Measurements from ENCODE around the gene ZNF681.
"Not testable (repeated sequence)": the region's sequence is repeated elsewhere in the genome, so short reads cannot be mapped to it uniquely, and the experiment has no call there.

The ZNF681 gene

DNA sequence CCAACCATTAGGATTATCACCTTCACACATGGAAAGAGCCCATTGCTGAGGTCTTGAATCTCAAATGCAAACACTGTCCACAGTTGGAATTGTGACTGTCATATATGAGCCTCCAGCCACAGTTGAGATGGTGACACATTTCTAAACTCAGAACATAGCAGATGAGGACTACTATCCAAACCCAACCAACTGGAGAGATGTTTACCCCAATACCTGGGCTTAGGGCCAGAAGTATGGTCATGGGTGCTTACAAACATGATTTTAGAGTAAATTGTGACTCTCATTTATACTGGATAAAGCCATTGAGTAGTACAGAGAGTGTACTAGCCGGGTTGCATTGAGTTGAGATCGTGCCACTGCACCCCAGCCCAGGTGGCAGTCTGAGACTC is 14.0 kb upstream of the ZNF681 start:
- DNase-seq, result no peak

DNA sequence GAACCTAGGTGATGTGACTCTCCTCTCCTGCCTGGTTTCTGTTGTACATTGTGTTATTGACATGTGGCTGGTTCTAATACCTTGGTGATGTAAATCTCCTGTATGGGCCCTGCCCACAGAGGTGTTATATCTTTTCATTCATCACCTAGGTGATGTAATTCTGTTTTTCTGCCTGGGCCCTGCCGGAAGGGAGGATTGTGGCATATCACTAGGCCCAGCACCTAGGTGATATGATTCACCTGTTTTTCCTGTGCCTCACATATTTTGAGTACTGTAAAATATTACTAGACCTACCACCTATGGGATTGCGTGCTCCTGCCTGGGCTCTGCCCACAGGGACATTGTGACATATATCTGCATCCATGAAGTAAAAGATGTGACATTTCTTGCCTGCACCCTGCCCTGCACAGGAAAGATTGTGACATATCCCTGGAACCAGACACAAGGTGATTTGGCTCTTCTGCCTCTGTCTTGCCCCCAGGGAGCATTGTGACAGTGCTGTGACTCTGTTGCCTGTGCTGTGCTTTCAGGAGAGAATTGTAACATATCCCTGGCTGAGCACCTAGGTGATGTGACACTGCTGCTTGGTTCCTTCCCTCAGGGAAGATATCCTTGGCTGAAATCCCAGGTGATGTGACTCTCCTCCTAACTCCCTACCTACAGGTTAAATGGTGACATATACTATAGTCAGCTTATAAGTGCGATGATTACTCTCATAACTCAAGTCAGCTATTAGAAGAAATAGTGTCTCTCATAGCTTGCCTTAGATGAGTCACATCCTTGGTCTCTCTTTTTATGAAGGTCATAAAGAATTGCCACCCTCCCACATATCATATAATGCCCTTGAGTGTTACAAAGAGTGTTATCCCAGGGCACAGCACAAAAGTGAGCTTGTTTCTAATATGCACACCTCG is 13.3 kb upstream of the ZNF681 start:
- DNase-seq, result no peak

DNA sequence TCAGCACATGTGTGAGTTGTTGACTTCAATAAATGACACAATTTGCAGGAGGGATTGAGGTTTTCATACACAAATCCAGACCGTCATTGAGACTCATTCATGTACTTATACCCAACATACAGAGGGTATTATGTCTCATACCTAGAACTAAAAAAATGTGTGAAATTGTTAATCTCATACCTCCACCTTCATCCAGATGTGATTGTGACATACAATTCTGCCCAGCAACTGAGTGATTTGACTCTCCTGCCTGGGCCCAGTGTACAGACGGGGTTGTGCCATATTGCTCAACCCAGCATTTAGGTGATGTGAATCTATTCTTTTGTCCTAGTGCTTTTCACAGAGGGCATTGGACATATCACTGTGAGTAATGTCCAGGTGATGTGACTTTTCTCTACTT is 12.6 kb upstream of the ZNF681 start:
- no peak for DNase-seq

DNA sequence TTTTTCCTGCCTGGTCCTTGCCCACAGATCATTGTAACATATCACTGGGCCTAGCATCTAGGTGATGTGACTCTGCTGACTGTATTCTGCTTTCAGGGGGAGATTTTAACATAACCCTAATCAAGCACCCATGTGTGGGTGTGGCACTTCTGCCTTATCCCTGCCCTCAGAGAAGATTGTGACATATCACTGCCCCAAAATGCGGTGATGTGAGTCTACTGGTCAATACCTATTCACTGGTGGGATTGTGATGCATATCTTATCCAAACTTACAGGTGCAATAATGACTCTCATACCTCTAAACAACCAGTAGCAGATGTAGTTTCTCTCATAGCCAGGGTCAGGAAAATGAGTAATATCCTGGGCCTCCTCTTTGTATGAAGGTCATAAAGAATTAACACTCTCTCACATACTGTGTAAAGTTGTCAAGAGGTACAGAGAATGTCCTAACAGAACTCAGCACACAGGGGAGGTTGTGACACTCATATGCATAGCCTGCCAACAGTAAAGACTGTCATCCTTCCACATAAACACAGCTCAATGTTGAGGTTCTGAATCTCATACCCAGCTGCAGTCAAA is 12.1 kb upstream of the ZNF681 start:
- no peak for DNase-seq

DNA sequence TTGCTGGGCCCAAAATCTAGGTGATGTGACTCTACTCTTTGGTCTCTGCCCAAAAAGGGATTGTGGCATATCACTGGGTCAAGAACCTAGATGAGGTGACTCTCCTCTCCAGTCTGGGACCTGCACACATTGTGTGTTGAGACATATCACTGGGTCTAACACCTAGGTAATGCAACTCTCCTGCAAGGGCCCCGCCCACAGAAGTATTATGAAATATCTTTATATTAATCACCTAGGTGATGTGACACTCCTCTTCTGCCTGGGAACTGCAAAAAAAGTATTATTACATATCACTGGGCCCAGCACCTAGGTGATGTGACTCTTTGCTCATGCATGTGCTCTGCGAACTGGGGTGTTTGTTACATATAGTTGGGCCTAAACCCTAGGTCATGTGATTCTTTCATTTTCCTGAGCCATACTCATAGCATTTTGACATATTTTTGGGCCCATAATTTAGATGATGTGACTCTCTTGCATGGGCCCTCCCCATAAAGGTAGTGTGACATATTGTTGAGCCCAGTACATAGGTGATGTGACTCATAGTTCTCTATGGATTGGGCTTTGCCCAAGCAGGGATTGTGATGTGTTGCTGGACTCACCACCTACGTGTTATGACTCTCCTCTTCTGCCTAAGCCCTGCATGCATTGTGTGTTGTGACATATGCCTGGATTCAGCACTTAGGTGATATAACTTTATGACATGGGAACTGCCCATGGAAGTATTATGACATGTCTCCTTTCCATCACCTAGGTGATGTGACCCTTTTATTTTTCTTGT is 11.2 kb upstream of the ZNF681 start:
- DNase-seq, result no peak

DNA sequence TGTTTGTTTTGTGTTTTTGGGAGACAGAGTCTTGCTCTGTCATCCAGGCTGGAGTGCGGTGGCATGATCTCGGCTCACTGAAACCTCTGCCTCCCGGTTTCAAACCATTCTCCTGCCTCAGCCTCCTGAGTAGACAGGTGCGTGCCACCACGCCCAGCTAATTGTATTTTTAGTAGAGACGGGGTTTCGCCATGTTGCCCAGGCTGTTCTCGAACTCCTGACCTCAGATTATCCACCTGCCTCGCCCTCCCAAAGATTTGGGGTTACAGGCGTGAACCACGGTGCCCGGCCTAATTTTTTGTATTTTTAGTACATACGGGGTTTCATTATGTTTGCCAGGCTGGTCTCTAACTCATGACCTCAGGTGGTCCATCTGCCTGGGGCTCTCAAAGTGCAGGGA is 8.3 kb upstream of the ZNF681 start:
- DNase-seq, result no peak

DNA sequence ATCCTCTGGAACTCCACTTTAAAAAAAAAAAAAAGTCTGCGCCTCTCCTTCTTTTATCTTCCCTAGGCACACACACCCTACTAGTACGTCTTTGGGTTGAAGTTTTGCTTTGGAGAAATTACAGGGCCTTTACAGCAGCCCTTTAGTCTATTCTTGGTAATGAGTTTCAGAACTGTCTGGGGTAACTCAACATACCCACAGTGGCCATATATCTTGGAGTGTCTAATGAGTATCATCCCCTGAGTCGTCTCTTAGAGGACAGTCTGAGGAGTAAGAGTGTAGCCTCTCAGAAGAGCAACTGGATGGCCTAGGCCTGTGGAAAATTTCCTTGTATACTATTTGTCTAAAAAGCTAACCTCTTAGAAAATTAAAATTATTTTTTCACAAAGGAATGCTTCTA is 6.1 kb upstream of the ZNF681 start:
- no peak for DNase-seq

DNA sequence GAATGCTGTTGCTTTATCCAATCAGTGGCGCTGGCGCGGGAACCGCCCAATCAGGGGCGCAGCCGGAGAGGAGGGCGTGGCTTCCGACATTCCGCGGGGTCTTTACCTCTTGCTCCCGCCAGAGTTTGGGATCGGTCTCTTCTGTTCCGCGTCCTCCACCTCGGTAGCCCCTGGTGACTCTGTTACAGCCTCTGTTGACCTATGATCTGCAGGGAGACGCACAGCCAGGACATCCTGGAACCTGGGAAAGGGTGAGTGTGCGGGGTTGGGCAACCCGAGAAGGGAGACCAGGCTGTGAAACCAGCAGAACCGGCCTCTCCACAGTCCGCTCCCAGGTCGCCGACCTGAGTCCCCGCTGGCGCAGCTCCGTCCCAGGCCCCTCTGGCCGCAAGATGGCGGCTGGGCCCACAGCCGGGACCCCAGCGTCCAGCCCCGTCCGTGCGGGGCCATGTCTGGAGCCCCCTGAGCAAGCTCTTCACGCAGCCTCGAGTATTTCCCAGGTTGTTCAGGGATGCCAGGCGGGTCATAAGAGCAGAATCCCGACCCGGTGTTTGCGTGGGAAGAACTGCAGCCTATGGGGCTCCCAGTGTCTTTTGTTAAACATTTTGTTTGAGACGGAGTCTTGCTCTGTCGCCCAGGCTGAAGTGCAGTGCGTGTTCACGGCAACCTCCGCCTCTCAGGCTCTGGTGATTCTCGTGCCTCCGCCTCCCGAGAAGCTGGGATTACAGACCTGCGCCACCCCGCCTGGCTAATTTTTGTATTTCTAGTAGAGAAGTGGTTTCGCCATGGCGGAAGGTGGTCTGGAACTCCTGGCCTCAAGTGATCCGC is 4.4 kb upstream of the ZNF681 start:
- peak; percentile 87 for DNase-seq

DNA sequence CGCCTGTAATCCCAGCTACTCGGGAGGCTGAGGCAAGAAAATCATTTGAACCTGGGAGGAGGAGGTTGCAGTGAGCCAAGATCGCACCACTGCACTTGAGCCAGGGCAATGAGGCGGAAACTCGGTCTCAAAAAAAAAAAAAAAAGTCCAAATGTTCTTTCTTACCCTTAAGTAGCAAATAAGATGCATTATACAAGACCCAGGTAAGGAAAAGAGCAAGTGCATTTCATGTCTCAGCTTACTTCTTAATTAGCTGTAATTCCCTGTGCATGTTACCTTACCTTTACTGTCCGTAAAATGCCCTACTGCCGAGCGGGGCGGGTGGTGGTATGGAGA is 3.8 kb upstream of the ZNF681 start:
- DNase-seq, result no peak

DNA sequence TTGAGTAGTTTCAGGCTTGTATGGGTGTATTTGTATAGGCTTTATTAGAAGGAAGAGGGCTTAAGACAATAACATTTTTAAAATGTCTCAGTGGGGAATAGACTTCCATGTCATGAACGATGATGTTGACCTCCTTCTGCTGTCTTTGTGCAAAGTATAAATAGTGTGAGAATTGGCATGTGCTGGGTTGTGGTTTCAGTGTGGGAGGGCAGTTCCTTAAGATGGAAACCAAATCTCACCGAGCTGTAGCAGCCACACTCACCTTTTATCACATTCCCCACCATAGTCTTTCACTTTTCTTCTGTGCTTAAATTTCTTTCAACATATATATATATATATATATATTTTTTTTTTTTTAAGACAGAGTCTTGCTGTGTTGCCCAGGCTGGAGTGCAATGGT is 1.6 kb upstream of the ZNF681 start:
- not testable (repeated sequence) for DNase-seq

DNA sequence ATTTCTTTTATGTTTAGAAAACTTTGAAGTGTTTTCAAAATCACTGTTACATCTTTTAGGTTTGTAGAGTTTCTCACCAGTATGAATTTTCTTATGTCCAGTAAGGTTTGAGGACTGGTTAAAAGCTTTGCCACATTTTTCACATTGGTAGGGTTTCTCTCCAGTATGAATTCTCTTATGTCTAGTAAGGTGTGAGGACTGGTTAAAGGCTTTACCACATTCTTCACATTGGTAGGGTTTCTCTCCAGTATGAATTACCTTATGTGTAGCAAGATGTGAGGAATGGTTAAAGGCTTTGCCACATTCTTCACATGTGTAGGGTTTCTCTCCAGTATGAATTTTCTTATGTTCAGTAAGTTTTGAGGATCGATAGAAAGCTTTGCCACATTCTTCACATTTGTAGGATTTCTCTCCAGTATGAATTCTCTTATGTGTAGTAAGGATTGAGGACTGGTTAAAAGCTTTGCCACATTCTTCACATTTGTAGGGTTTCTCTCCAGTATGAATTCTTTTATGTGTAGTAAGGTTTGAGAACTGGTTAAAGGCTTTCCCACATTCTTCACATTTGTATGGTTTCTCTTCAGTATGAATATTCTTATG is 15.0 kb downstream of the ZNF681 start:
- not testable (repeated sequence) for DNase-seq

DNA sequence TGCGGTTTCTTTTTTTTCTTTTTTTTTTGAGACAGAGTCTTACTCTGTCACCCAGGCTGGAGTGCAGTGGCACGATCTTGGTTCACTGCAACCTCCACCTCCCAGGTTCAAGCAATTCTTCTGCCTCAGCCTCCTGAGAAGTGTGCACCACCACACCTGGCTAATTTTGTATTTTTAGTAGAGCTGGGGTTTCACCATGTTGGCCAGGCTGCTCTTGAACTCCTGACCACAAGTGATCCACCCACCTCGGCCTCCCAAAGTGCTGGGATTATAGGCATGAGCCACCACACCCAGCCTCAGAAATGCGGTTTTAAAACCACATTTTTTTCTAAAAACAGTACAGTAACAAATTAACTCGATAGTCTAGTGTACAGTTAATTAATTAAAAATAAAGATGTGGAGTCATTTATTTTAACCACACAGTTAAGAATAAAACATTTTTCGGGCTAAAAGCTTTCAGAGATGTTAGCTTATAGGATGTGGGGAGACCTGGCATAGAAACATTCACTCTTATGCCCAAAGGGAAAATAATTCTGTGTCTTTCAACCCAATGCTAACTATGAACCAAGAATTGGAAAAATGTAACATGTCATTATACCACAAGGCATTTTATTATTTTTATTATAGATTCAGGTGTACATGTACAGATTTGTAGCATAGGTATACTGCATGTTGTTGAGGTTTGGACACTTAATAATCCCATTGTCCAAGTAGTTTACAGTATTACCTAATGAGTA is 27.8 kb downstream of the ZNF681 start:
- not testable (repeated sequence) for DNase-seq

DNA sequence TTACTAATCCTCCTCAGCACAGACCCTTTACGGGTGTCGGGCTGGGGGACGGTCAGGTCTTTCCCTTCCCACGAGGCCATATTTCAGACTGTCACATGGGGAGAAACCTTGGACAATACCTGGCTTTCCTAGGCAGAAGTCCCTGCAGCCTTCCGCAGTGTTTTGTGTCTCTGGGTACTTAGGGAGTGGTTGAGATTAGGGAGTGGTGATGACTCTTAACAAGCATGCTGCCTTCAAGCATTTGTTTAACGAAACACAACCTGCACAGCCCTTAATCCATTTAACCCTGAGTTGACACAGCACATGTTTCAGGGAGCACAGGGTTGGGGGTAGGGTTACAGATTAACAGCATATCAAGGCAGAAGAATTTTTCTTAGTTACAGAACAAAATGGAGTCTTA is 34.5 kb downstream of the ZNF681 start:
- DNase-seq, result not testable (repeated sequence)

DNA sequence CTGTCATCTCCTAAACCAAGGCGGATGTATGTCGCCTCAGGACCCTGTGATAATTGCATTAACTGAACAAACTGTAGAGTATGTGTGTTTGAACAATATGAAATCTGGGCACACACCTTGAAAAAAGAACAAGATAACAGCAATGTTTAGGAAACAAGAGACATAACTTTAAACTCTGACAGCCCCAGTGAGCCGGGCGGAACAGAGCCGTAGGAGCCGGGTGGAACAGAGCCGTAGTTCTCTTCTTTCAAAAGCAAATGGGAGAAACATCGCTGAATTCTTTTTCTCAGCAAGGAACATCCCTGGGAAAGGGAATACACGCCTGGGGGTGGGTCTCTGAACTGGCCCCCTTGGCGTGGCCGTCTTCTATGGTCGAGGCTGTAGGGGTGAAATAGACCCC is 39.9 kb downstream of the ZNF681 start:
- DNase-seq, result no peak

DNA sequence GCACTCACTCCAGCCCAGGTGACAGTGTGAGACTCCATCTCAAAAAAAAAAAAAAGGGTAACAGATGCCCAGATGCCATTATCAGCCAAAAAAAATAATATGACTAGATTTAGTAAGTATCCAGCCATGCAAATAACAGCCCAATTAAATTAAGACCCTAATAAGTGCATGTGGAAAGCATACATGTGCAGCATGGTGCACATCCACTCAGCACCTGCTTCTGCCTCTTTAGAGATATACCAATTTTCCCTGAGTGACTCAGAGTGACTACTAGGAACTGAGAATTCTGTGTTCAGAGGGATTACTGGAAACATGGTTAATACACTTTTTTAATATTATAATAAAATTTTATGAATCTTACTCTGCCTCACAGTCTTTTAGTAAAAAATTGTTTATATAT is 41.9 kb downstream of the ZNF681 start:
- no peak for DNase-seq

DNA sequence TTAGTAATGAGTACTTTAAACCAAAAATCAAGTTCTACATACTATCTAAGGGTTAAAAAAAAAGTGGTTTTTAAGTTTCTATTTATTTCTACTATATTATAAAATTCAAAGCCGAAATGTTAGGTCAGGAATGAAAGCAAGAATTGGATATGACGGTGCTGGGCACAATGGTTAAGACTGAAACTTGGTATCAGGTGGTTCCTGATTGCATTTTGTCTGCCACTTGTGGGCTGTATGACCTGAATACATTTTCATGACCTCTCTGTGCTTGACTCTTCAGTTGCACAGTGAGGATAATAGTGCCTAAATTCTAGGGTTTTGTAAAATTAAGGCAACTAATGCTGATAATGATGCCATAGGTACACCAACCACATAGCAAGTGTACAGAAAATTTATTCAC is 49.3 kb downstream of the ZNF681 start:
- no peak for DNase-seq

DNA sequence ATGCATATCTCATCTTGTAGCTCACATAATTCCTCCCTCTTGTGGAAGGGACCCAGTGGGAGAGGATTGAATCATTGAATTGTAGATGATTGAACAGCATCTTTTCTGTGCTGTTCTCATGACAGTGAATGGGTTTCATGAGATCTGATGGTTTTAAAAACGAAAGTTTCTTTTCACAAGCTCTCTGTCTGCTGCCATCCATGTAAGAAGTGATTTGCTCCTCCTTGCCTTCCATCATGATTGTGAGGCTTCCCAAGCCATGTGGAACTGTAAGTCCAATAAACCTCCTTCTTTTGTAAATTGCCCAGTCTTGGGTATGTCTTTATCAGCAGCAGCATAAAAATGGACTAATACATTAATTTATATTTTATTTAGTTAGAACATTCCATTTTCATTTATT is 52.0 kb downstream of the ZNF681 start:
- DNase-seq, result no peak

DNA sequence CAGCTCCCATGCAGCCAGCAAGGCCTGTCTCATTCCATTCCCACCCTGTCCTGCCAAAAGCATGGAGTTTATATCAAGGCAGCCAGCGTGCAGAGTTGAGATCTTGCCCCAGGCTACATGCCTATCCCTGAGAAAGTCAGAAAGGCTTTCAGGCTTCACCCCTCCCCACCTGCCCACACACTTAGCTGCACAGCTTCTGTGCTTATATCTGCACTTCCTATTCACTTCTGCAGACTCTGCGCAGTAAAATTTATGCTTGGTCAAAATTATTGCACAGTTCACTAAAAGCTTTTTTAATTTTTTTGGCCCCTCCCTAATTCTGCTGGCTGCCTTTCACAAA is 59.2 kb downstream of the ZNF681 start:
- no peak for DNase-seq

DNA sequence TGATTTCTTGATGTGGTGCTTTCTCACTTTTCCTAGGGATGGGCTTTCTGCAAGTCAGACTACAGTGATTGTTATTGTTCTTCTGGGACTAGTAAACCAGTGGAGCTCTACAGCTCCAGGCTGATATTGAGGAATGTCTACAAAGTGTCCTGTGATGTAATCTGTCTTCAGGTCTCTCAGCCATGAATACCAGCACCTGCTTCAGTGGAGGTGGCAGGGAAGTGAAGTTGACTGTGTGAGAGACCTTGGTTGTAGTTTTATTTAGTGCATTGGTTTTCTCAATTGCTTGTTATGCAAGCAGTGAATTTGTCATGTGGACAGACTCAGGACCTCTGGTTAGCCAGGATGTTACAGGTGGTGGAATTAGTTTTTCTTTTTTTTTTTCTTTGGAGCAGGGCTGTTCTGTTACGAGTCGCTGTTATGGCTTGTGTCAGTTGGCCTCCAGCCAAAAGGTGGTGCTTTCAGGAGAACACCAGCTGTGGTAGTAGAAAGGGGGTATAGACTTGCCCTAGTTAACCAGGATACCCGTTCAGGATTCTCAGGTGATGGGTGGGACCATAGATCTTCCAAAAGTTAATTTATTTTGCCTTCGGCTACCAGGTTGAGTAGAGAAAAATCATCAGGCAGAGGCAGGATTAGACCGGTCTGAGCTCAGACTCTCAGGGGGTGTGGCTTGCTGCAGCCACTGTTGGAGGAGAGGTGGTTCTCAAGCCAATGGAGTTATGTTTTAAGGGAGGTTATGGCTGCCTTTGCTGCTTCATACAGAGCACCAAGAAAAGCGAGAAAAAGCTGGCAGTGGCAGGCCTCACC is 59.8 kb downstream of the ZNF681 start:
- DNase-seq, result no peak

DNA sequence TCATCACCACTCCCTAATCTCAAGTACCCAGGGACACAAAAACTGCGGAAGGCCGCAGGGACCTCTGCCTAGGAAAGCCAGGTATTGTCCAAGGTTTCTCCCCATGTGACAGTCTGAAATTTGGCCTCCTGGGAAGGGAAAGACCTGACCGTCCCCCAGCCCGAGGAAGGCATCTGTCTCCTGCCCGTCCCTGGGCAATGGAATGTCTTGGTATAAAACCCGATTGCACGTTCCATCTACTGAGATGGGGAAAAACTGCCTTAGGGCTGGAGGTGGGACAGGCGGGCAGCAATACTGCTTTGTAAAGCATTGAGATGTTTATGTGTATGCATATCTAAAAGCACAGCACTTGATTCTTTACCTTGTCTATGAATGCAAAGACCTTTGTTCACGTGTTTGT is 65.8 kb downstream of the ZNF681 start:
- DNase-seq, result not testable (repeated sequence)
